HepG2 (cell line): Measurements from ENCODE around the gene KRTAP12-2. TPM values are rescaled to one million over a fixed set of nuclear protein-coding genes. Genes with fewer than 3 reads are reported as not detected.

Experiments
- ATAC-seq: fragments of 200-7000 bp; cut with Tn5 transposase; 3 replicates; pipeline ENCODE4 v1.9.1; 2020; ENCODE audit warnings: mild to moderate bottlenecking, moderate library complexity
- BruUV-seq: library from RNA; stranded (reverse); fragments of 400-500 nt; replicated peaks from 2 replicates; lab custom pipeline; 2021; lab: Mats Ljungman, UMichigan
- CTCF ChIA-PET: fragments of 300-600 bp; formaldehyde crosslinking; extraction: SDS; loops from one replicate; lab custom pipeline; 2021; ENCODE audit warnings: low total read pairs, inconsistent platforms, low intra/inter-chr PET ratio; lab: Yijun Ruan, JAX
- POLR2A ChIA-PET: fragments of 350-600 bp; sonication (Branson Sonifier 250); formaldehyde crosslinking; loops from one replicate; lab custom pipeline; 2020; ENCODE audit warnings: antibody characterized with exemption, inconsistent platforms; lab: Yijun Ruan, JAX
- DNase-seq: peaks from one replicate; pipeline ENCODE4 v3.0.0-alpha.2; 2015; ENCODE audit warnings: low spot score
- FAIRE-seq: peaks from 3 replicates; lab custom pipeline; 2011; peaks lifted over from hg19 to GRCh38; lab: Jason Lieb, UNC
- H2AFZ ChIP-seq: one replicate; pipeline ENCODE4 v1.6.1; 2011; ENCODE audit warnings: low read length, inconsistent platforms
- H3K27ac ChIP-seq: fragments of 300-600 bp; 3 replicates; pipeline ENCODE4 v1.8.0; 2011; ENCODE audit warnings: mixed run types, mild to moderate bottlenecking, mixed read lengths, low read length, inconsistent platforms; ENCODE audit not compliant: insufficient read depth; ENCODE audit errors: extremely low read length
- H3K27me3 ChIP-seq, 2 experiments: fragments of 200-600 bp in 1 of 2; 2 replicates in 1 of 2; 3 replicates in 1 of 2; pipeline versions ENCODE4 v1.6.0 to v1.8.0; 2011; ENCODE audit warnings: low read length in 2 of 2, mild to moderate bottlenecking in 2 of 2, moderate library complexity in 2 of 2, inconsistent platforms in 1 of 2; ENCODE audit not compliant: insufficient read depth in 2 of 2, control insufficient read depth in 1 of 2
- H3K36me3 ChIP-seq, 2 experiments: fragments of 200-600 bp in 1 of 2; replicated peaks in 1 of 2; 2 replicates in 1 of 2; 3 replicates in 1 of 2; pipeline versions ENCODE4 v1.5.1 to v1.8.0; 2011; ENCODE audit warnings: low read length in 2 of 2, inconsistent platforms in 1 of 2; ENCODE audit not compliant: insufficient read depth in 2 of 2, control insufficient read depth in 1 of 2
- H3K4me1 ChIP-seq: 2 replicates; pipeline ENCODE4 v1.5.1; 2012; ENCODE audit warnings: low read length, inconsistent platforms; ENCODE audit not compliant: insufficient read depth
- H3K4me2 ChIP-seq: 2 replicates; pipeline ENCODE4 v1.6.0; 2011; ENCODE audit warnings: low read depth, low read length, inconsistent platforms
- H3K4me3 ChIP-seq, 3 experiments: fragments of 200-600 bp in 1 of 3; sonication (generic), shearing (Covaris generic) in 1 of 3; replicated peaks in 1 of 3; 2 replicates each; pipeline ENCODE4 v1.5.1; 2011 to 2016; ENCODE audit warnings: low read length in 3 of 3, inconsistent platforms in 2 of 3, low read depth in 2 of 3, mild to moderate bottlenecking in 2 of 3, control low read depth in 1 of 3, mixed read lengths in 1 of 3; ENCODE audit not compliant: insufficient read depth in 1 of 3
- H3K79me2 ChIP-seq: one replicate; pipeline ENCODE4 v1.6.1; 2011; ENCODE audit warnings: low read length, inconsistent platforms; ENCODE audit not compliant: insufficient read depth
- H3K9ac ChIP-seq: 2 replicates; pipeline ENCODE4 v1.6.0; 2011; ENCODE audit warnings: mild to moderate bottlenecking, low read depth, low read length, inconsistent platforms; ENCODE audit not compliant: insufficient read depth
- H3K9me3 ChIP-seq: 2 replicates; pipeline ENCODE4 v1.5.1; 2012; ENCODE audit warnings: mild to moderate bottlenecking, low read length
- H4K20me1 ChIP-seq: 2 replicates; pipeline ENCODE4 v1.6.0; 2011; ENCODE audit warnings: inconsistent platforms, mild to moderate bottlenecking, low read length, moderate library complexity; ENCODE audit not compliant: insufficient read depth
- DNMT1 ChIP-seq: sonication (generic); formaldehyde crosslinking; IDR thresholded peaks from 2 replicates; pipeline ENCODE4 v1.5.1; 2020; ENCODE audit warnings: mild to moderate bottlenecking, missing genetic modification reagents
- HOXA3 ChIP-seq: sonication (generic); formaldehyde crosslinking; IDR thresholded peaks from 2 replicates; pipeline ENCODE4 v1.5.0; 2020; ENCODE audit warnings: missing genetic modification reagents
- HOXA9 ChIP-seq: sonication (generic); formaldehyde crosslinking; IDR thresholded peaks from 2 replicates; pipeline ENCODE4 v1.8.1; 2022; ENCODE audit warnings: missing genetic modification reagents, mild to moderate bottlenecking, moderate library complexity, borderline replicate concordance
- MED1 ChIP-seq: sonication (generic); formaldehyde crosslinking; IDR thresholded peaks from 2 replicates; pipeline ENCODE4 v1.4.0; 2020; ENCODE audit warnings: missing genetic modification reagents
- SALL1 ChIP-seq: sonication (generic); formaldehyde crosslinking; IDR thresholded peaks from 2 replicates; pipeline ENCODE4 v1.8.0; 2022; ENCODE audit warnings: mild to moderate bottlenecking, missing genetic modification reagents
- SP5 ChIP-seq: IDR thresholded peaks from 2 replicates; pipeline ENCODE4 v1.6.1; 2016; ENCODE audit warnings: low read depth, borderline replicate concordance
- ZNF562 ChIP-seq: sonication (generic); formaldehyde crosslinking; IDR thresholded peaks from 2 replicates; pipeline ENCODE4 v1.8.0; 2022; ENCODE audit warnings: missing genetic modification reagents, borderline replicate concordance
- ZNF883 ChIP-seq: sonication (generic); formaldehyde crosslinking; IDR thresholded peaks from 2 replicates; pipeline ENCODE4 v1.5.1; 2020; ENCODE audit warnings: mild to moderate bottlenecking, missing genetic modification reagents; ENCODE audit errors: not compliant biosample characterization
- WGBS: methylation state at CpG from one replicate; pipeline ENCODE4 v1.1.6; 2017; ENCODE audit warnings: low lambda C conversion rate; 5-methylcytosine and 5-hydroxymethylcytosine counted together
- in situ Hi-C: cut with HindIII; loops from 2 replicates; pipeline ENCODE4 v1.10.0; 2017; ENCODE audit warnings: low pct_unique_long_range_greater_than_20kb; ENCODE audit not compliant: extremely low pct_ligation_motif_present
- intact Hi-C: fragments of 100-400 bp; cut with micrococcal nuclease; formaldehyde crosslinking; loops from one replicate; pipeline ENCODE4 v1.10.0; 2022; ENCODE audit not compliant: unreplicated experiment
- polyA plus RNA-seq, 8 experiments: library from polyadenylated mRNA; depleted of rRNA in 3 of 8; stranded (reverse) in 7 of 8; unstranded in 1 of 8; fragments of >200 nt; fragmentation: Illumina TruSeq in 4 of 8; extraction: Trizol in 4 of 8; gene quantifications; 2 replicates each; pipeline versions ENCODE4 v1.2.1 to v1.2.3, GENCODE V29; 2011 to 2016; ENCODE audit warnings: low read depth in 4 of 8, missing spikeins in 1 of 8, mixed read lengths in 1 of 8; ENCODE audit not compliant: insufficient read depth in 1 of 8
- total RNA-seq, 5 experiments: library from RNA; depleted of rRNA; stranded (reverse); fragments of >200 nt; fragmentation: Illumina TruSeq; extraction: Trizol; gene quantifications; 2 replicates each; pipeline ENCODE4 v1.2.3, GENCODE V29; 2016; ENCODE audit warnings: low read depth in 1 of 5

The KRTAP12-2 gene
- total and polyA plus RNA-seq, 2 of the 13 experiments (the other 11 are each of a cell fraction or from before 2014, with no cell fraction given): not detected

DNA sequence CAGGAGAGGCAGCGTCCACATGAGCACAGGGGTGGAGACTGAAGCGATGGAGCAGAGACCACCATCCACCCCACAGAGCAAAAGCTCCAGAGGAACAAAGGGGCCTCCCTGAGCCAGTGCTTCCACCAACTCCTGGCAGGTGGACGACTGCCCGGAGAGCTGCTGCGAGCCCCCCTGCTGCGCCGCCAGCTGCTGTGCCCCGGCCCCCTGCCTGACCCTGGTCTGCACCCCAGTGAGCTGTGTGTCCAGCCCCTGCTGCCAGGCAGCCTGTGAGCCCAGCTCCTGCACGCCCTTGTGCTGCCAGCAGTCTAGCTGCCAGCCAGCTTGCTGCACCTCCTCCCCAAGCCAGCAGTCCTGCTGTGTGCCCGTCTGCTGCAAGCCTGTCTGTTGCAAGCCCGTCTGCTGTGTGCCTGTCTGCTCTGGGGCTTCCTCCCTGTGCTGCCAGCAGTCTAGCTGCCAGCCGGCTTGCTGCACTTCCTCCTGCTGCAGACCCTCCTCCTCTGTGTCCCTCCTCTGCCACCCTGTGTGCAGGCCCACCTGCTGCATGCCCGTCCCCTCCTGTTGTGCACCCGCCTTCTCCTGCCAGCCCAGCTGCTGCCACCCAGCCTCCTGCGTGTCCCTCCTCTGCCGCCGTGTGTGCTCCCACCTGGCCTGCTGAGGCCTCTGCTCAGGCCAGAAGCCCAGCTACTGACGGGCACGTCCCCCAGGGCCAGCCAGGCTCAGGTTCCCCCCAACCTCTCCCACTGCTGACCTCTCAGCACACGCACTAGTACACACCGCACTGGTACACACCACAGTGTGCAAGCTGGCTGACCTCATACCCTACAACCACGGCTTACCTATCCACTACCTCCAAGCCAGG is 35.6 kb upstream of the KRTAP12-2 start (continued):
- TF ChIP-seq HOXA9 (CRISPR knock-in tag) (0 out of 2 replicates have a peak, but pooled peaks have one; percentile 15), ZNF562 (CRISPR knock-in tag) (no peak), DNMT1 (CRISPR knock-in tag) (no peak)

DNA sequence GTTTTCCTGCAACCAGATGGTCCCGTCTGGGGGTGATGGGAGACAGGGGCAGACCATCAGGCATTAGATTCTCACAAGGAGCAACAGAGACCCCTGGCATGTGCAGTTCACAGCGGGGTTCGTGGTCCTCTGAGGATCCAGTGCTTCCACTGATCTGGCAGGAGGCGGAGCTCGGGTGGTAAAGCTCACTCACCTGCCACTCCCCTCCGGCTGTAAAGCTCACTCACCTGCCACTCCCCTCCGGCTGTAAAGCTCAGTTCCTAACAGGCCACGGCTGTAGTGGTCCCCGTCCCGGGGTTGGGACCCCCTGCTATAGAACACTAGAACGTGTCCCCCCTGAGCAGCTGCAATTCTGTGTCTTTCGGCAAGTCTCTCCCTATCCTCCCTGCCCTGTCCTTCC is 34.8 kb upstream of the KRTAP12-2 start:
- H3K27ac ChIP-seq: no peak overlapping the region
- ChIA-PET POLR2A (no interaction called here), CTCF (no interaction called here)
- H3K79me2 ChIP-seq: no peaks in the 10 kb centered on the region
- intact Hi-C loops (loop anchor here (5.0 kb wide), 1 partner anchor 36 kb away; no protein-coding TSS in a partner anchor), in situ Hi-C loops (no loop called here)
- no TSS peak for BruUV-seq
- WGBS: 3% methylated on average over 10 of the region's 12 CpGs
- H3K4me1 ChIP-seq: peaks cover 78% of the 10 kb centered on the region
- FAIRE-seq (no peak), DNase-seq (no peak), ATAC-seq (peak; percentile 3; the same call in 1 of the 3 replicates)
- peak overlapping the region in 1 of 3 experiments; percentile 33; a peak in 1 of 6 replicates for H3K4me3 ChIP-seq
- no peak overlapping the region for H3K9ac ChIP-seq
- no peaks in the 10 kb centered on the region for H4K20me1 ChIP-seq
- H3K27me3 ChIP-seq: peaks cover 5 to 16% of the 10 kb centered on the region in 2 experiments; a peak in 3 of 5 replicates
- H3K4me2 ChIP-seq: peak overlapping the region; percentile 60
- H2AFZ ChIP-seq: no peak overlapping the region
- H3K9me3 ChIP-seq: no peaks in the 10 kb centered on the region
- TF ChIP-seq SALL1 (peak; percentile 41; the same call in 1 of the 2 replicates), ZNF883 (CRISPR knock-in tag) (peak; percentile 46), MED1 (no peak), HOXA3 (CRISPR knock-in tag) (peak; percentile 13; the same call in 1 of the 2 replicates), SP5 (CRISPR knock-in tag) (peak; percentile 65)
- no peaks in the 10 kb centered on the region for H3K36me3 ChIP-seq
